Neutrophil (primary cell): Measurements from ENCODE around the gene IRF8.

ENCODE experiments used
- H3K27ac ChIP-seq: fragments of 200-600 bp; sonication (generic); 2 replicates; pipeline ENCODE4 v1.5.1; 2016; ENCODE audit warnings: mild to moderate bottlenecking, moderate library complexity
- H3K27me3 ChIP-seq: fragments of 200-600 bp; sonication (generic); 2 replicates; pipeline ENCODE4 v1.6.0; 2016; ENCODE audit warnings: mild to moderate bottlenecking
- H3K36me3 ChIP-seq: fragments of 200-600 bp; sonication (generic); 2 replicates; pipeline ENCODE4 v1.5.1; 2017
- H3K4me1 ChIP-seq, 2 experiments: fragments of 200-600 bp in 1 of 2; sonication (generic) in 1 of 2; 1 replicate in 1 of 2; 2 replicates in 1 of 2; pipeline versions ENCODE4 v1.5.1 to v1.6.1; 2013 to 2016; ENCODE audit warnings: low read depth in 1 of 2, low read length in 1 of 2, mild to moderate bottlenecking in 1 of 2, moderate library complexity in 1 of 2; ENCODE audit not compliant: control insufficient read depth in 1 of 2, insufficient read depth in 1 of 2
- H3K4me3 ChIP-seq, 2 experiments: fragments of 200-600 bp in 1 of 2; sonication (generic) in 1 of 2; 1 replicate in 1 of 2; 2 replicates in 1 of 2; pipeline ENCODE4 v1.5.1; 2013 to 2016; ENCODE audit warnings: low read depth in 1 of 2, low read length in 1 of 2, mild to moderate bottlenecking in 1 of 2, moderate library complexity in 1 of 2
- H3K9me3 ChIP-seq: fragments of 200-600 bp; sonication (generic); 2 replicates; pipeline ENCODE4 v1.5.1; 2016
- TF ChIP-seq, protein P1 (sequence below): fragments of 200-600 bp; sonication (generic); IDR thresholded peaks from 2 replicates; pipeline ENCODE4 v1.5.1; 2016; ENCODE audit warnings: antibody characterized with exemption

Gene IRF8, protein sequence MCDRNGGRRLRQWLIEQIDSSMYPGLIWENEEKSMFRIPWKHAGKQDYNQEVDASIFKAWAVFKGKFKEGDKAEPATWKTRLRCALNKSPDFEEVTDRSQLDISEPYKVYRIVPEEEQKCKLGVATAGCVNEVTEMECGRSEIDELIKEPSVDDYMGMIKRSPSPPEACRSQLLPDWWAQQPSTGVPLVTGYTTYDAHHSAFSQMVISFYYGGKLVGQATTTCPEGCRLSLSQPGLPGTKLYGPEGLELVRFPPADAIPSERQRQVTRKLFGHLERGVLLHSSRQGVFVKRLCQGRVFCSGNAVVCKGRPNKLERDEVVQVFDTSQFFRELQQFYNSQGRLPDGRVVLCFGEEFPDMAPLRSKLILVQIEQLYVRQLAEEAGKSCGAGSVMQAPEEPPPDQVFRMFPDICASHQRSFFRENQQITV

DNA sequence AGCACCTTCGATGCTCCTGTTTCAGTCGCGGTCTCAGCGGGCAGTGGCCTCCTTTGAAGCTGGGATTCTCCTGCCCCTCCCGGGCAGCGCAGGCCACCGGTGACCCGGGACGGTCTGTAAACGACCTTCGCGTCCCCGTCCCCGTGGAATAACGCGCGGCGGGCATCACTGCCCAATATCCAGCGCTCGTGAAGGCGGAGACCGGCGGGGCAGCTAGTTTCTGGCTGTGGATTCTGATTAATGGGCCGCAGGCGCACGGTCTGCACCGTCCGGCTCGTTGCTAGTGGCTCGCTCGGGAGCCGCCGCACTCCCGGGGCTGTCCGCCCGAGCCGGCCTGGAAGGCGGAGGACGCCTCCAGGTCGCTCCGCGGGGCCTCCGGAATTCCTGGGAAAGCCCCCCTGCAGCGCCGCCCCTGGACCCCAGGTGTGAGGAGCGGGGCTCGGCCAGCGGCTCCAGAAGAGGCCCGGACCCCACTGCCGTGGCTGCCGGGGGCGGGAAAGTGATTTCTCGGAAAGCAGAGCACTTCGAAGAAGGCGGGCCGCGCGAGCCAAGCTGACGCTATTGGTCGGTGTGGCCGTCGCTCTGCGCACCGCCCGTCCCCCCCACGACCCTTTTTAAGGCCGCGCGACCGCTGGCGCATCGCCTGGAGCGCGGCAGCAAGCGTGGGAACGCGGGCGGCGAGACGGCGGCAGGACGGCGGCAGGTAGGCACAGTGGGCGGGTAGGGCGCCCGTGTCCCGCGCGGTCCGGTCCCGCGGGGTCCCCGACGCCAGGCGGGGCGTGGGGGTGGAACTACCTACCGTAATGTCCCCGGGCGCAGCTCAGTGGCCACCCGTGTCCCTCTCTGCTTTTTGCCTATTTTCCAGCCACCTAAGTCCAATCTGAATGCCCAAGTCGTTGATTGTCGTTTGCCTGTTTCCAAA is at the start of gene IRF8:
Gene IRF8 (plus strand): TSS at position 642 of the 922 bp plus-strand sequence. CDS start 3,854 bp downstream, outside the sequence.
- Histone ChIP-seq H3K4me1 (peaks cover 6 to 18% of the 10 kb centered on the region in 2 experiments), H3K36me3 (no peaks in the 10 kb centered on the region), H3K27me3 (peaks cover 100% of the 10 kb centered on the region), H3K9me3 (no peaks in the 10 kb centered on the region), H3K4me3 (no peak within 1 kb of the TSS), H3K27ac (no peak within 1 kb of the TSS)
- TF ChIP-seq, protein P1, sequence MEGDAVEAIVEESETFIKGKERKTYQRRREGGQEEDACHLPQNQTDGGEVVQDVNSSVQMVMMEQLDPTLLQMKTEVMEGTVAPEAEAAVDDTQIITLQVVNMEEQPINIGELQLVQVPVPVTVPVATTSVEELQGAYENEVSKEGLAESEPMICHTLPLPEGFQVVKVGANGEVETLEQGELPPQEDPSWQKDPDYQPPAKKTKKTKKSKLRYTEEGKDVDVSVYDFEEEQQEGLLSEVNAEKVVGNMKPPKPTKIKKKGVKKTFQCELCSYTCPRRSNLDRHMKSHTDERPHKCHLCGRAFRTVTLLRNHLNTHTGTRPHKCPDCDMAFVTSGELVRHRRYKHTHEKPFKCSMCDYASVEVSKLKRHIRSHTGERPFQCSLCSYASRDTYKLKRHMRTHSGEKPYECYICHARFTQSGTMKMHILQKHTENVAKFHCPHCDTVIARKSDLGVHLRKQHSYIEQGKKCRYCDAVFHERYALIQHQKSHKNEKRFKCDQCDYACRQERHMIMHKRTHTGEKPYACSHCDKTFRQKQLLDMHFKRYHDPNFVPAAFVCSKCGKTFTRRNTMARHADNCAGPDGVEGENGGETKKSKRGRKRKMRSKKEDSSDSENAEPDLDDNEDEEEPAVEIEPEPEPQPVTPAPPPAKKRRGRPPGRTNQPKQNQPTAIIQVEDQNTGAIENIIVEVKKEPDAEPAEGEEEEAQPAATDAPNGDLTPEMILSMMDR: no peak

DNA sequence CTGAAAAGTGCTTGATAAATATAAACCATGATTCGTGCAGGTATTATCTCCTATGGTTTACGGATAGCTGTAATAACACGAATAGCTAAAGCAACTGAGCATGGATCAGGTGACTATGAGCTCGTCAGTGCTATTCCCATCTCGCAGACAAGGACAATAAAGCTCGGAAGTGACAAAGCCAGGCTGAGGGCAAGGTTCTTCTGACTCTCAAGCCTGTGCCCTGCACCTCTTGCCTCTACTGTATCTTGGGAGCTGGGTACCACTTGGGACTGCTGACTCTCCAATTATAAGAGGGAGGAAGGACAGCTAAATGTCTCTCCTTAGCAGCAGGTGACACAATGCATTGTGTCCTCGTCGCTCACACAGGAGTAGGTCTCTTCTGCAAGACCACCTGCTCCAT is 49.6 kb upstream of the IRF8 start:
- H3K4me3 ChIP-seq: no peak overlapping the region
- peaks cover 52% of the 10 kb centered on the region for H3K27me3 ChIP-seq

DNA sequence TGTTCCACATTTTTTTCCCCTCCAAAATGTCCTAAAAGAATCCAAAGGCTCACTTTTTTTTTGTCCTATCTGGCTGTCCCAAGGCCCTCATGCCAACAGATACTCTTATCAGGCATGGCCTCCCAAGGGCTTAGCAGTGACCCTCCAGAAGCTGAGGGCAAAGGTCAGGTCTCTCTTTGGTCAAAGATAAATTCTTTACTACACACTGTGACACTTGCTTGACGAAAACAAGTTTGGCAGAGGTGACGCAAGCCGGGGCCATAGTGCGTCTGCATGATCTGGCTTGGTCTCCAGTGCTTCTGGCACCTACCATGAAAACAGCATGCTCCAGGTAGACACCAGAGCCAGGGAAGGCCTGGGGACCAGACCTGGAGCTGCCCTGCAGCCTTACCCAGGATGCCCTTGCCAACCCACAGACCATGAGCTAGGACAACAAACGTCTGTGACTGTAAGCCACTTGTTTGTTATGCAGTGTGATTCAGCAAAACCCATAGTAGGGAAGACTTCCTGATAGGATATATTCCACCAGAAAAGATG is 48.5 kb upstream of the IRF8 start:
- H3K9me3 ChIP-seq: no peaks in the 10 kb centered on the region
- no peaks in the 10 kb centered on the region for H3K36me3 ChIP-seq
- peaks cover 16 to 20% of the 10 kb centered on the region in 2 experiments for H3K4me1 ChIP-seq
- H3K27me3 ChIP-seq: peaks cover 42% of the 10 kb centered on the region
- no peak overlapping the region for H3K4me3 ChIP-seq
- no peak overlapping the region for H3K27ac ChIP-seq
- TF ChIP-seq, protein P1: no peak

More for the DNA sequence above, 49.6 kb upstream of the IRF8 start:
- Histone ChIP-seq H3K9me3 (no peaks in the 10 kb centered on the region), H3K4me1 (peaks cover 12 to 14% of the 10 kb centered on the region in 2 experiments), H3K27ac (no peak overlapping the region), H3K36me3 (no peaks in the 10 kb centered on the region)
- TF ChIP-seq, protein P1: no peak

DNA sequence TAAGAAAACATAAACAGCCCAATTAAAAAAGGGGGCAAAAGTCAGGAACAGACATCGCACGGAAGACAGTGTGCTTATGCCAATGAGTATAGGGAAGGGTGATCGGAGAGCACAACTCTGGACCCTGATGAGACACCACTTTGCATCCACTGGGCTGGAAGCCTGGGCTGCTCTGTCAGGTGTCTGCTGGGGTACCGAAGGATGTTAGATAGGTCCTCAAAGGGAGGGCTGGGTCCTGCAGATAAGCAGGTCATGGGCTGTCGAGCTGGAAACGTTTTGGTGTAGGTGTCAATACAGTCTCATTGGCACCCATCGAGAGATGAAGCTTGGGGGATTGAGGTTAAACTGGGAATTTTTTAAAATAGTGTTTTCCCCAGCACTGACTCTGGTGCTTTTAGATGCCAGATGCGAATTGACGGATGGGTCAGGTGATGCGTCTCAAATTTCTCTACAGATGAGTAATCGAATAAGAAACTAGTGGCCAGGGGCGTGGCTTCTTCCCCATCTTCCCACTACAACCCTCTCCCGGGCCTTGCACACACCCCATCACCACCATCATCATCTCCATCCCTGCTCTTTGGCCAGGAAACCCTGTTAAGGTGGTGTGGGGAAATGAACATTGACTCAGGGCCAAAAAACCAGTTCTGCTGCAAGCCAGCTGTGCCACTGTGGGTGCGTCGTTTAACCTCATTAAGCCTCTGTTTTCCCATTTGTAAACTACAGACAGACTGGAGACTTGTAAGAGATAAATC is 47.8 kb upstream of the IRF8 start:
- peaks cover 16 to 20% of the 10 kb centered on the region in 2 experiments for H3K4me1 ChIP-seq
- no peak overlapping the region for H3K27ac ChIP-seq
- H3K36me3 ChIP-seq: no peaks in the 10 kb centered on the region
- no peak overlapping the region for H3K4me3 ChIP-seq
- TF ChIP-seq, protein P1: no peak
- H3K9me3 ChIP-seq: no peaks in the 10 kb centered on the region
- peaks cover 46% of the 10 kb centered on the region for H3K27me3 ChIP-seq
